Activated CD8-positive, alpha-beta memory T cell treated with anti-CD3 and anti-CD28 coated beads, Interleukin-2, amount 10 ng/mL, durations not matched to agents 7 days and 5 days (primary cell): ENCODE measurements around the gene ABR. TPM values are rescaled to one million over a fixed set of nuclear protein-coding genes. Genes with fewer than 3 reads are reported as not detected.
A peak's percentile ranks its signal among the peaks of the same experiment; 100 is the strongest.
"Not testable (repeated sequence)": the region's sequence is repeated elsewhere in the genome, so short reads cannot be mapped to it uniquely, and the experiment has no call there.

Experiments
- ATAC-seq: fragments of 150-1000 bp; cut with Tn5 transposase; one replicate; pipeline ENCODE4 v1.10.0; 2021; ENCODE audit warnings: moderate library complexity
- CTCF ChIA-PET: fragments of 350-600 bp; sonication (Branson Sonifier 250); formaldehyde crosslinking; loops from one replicate; lab custom pipeline; 2021; ENCODE audit warnings: antibody characterized with exemption; lab: Charles Lee
- DNase-seq: peaks from one replicate; pipeline ENCODE4 v3.0.0-alpha.2; 2020
- H3K27ac Mint-ChIP-seq: one replicate; pipeline ENCODE4 v1.8.0; 2021; ENCODE audit warnings: mild to moderate bottlenecking, mixed read lengths
- H3K27me3 Mint-ChIP-seq: one replicate; pipeline ENCODE4 v1.8.0; 2021; ENCODE audit warnings: mixed read lengths
- H3K36me3 Mint-ChIP-seq: one replicate; pipeline ENCODE4 v1.8.0; 2021; ENCODE audit warnings: mild to moderate bottlenecking, mixed read lengths
- H3K4me1 Mint-ChIP-seq: one replicate; pipeline ENCODE4 v1.8.0; 2021; ENCODE audit warnings: mixed read lengths
- H3K4me3 Mint-ChIP-seq: one replicate; pipeline ENCODE4 v1.8.0; 2021; ENCODE audit warnings: mild to moderate bottlenecking, moderate library complexity, mixed read lengths
- H3K9me3 Mint-ChIP-seq: one replicate; pipeline ENCODE4 v1.8.0; 2022; ENCODE audit warnings: low read depth, mixed read lengths
- total RNA-seq, 2 experiments: library from RNA; stranded (reverse); gene quantifications; one replicate each; pipeline ENCODE4 v1.2.3, GENCODE V29; 2021

Gene ABR
- total RNA-seq, 2 experiments from 2014 or later = 83.2 to 145 TPM

DNA sequence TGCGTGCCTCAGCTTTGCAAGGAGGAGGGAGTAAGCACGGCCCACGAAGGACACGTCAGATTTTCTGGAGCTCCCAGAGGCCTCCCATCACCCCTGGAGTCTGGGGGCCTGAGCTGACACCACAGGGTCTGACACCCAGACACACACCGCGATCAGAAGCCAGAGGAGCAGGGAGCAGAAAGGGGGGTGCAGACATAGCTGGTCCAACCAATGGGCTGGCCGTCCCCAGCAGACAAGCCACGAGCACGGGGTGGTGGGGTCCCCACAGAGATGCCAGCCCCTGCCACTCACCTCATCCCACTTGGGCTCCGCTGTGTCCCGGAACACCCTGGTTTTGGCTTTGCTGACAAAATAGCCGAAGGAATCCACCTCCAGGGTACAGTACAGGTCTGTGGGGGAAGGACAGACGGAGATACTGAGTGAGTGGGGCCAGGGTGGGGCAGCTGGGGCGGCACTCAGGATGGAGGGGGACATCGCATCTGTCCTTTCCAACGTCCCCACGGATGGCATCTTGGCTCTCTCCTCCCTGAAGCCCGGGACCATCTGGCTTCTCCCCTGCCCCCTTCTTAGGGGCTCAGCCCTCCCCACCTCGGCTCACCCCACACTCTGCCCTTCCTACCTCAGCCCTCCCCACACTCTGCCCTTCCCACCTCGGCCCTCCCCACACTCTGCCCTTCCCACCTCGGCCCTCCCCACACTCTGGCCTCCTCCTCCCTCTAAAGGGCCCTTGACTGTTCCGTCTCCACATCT lies 129.4 kb downstream of the ABR start:
- no peak overlapping the region for H3K4me3 Mint-ChIP-seq
- CTCF ChIA-PET = no interaction called here
- H3K9me3 Mint-ChIP-seq = no peaks in the 10 kb centered on the region
- H3K27me3 Mint-ChIP-seq = no peaks in the 10 kb centered on the region
- peaks cover 2% of the 10 kb centered on the region for H3K4me1 Mint-ChIP-seq
- ATAC-seq (no peak), DNase-seq (no peak)
- peaks cover 2% of the 10 kb centered on the region for H3K36me3 Mint-ChIP-seq
- H3K27ac Mint-ChIP-seq = peak overlapping the region; percentile 9

DNA sequence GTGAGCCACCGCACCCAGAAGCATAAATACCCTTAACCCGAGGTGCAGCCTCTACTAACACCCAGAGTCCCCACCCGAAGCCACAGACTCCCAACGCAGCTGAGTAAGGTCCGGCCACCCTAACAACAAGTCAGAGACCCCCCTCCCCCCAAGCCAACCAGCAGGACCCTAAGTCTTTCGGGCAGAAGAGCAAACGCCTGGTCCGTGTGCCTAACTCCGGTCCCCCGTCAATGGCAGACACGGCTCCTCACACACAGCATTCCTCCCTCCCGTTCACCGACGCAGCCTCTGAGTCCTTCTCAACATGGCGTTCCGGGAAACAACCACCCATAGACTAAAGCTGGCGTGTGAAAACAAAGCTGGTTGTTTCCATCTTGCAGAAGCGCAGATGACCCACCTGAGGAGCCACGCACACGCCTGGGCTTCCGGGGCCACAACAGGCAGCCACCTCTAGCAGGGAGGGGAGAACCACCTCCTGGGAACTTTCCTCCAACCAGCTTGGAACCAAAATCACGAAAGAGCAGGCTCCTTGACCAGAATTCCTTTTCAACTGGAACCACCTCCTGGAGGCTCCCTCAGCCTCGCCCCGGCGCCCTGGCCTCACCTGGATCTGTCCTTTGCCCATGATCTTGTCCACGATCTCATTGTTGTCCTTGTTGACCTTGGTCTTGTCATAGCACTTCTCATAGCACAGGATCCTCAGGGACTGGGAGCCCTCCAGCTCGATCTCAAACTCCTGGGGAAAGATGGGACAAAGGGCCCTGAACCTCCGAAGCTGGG lies 130.1 kb downstream of the ABR start:
- H3K27ac Mint-ChIP-seq = no peak overlapping the region

GRCh38 chr17:1048516-1049115 lies 131.2 kb downstream of the ABR start:
- ATAC-seq, H3K27me3 Mint-ChIP-seq, H3K27ac Mint-ChIP-seq, H3K36me3 Mint-ChIP-seq, DNase-seq, H3K9me3 Mint-ChIP-seq, H3K4me3 Mint-ChIP-seq, H3K4me1 Mint-ChIP-seq: not testable (repeated sequence)
- CTCF ChIA-PET = interaction anchor here (2.2 kb wide), 1 partner anchor 10 kb away, joined by 9 read pairs; no protein-coding TSS in a partner anchor

More for the DNA sequence above, 130.1 kb downstream of the ABR start:
- ATAC-seq = no peak
- Mint-ChIP-seq H3K4me3 (no peak overlapping the region), H3K9me3 (no peaks in the 10 kb centered on the region), H3K27me3 (no peaks in the 10 kb centered on the region), H3K36me3 (peaks cover 2% of the 10 kb centered on the region), H3K4me1 (peaks cover 2% of the 10 kb centered on the region)
- CTCF ChIA-PET = no interaction called here
- no peak for DNase-seq

DNA sequence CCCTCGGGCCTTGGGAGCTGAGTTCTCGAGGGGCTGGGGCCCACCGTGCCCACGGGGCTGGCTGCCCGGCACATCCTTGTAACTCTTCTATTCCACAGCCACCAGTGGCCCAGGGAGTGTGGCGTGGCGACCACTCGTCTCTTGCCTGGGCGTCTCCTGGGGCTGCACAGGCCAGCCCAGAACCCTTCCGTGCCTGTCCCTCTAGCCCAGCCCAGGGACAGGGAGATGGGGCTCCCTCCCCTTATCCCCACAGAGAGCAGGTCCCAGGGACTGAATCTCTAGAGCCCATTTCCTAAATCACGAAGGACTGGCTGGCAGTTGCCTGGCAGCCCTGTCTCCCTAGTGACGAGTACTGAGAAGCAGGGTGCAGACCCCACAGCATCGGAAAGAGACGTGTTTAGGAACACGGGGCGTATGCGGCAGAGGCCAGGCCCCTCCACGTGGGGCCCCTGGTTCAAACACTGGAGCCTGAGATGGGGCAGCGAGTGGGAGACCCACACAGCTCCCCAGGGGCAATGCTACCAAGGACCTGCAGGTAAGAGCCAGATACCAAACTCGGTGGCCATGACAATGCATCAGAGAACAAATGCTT lies 131.8 kb downstream of the ABR start:
- CTCF ChIA-PET = interaction anchor here (0.6 to 2.2 kb wide), 2 partner anchors 11 to 277 kb away, joined by 7 to 9 read pairs; no protein-coding TSS in a partner anchor
- H3K4me1 Mint-ChIP-seq = peaks cover 2% of the 10 kb centered on the region
- peaks cover 2% of the 10 kb centered on the region for H3K36me3 Mint-ChIP-seq
- no peak for DNase-seq
- no peak overlapping the region for H3K27ac Mint-ChIP-seq
- no peaks in the 10 kb centered on the region for H3K9me3 Mint-ChIP-seq
- no peak overlapping the region for H3K4me3 Mint-ChIP-seq
- no peak for ATAC-seq
- no peaks in the 10 kb centered on the region for H3K27me3 Mint-ChIP-seq

GRCh38 chr17:1047177-1047878 lies 132.5 kb downstream of the ABR start:
- H3K4me3 Mint-ChIP-seq = no peak overlapping the region
- peaks cover 2% of the 10 kb centered on the region for H3K9me3 Mint-ChIP-seq
- H3K27ac Mint-ChIP-seq = no peak overlapping the region
- CTCF ChIA-PET = interaction anchor here (2.2 kb wide), 1 partner anchor 11 kb away, joined by 9 read pairs; no protein-coding TSS in a partner anchor
- DNase-seq (no peak), ATAC-seq (no peak)
- no peaks in the 10 kb centered on the region for H3K27me3 Mint-ChIP-seq
- peaks cover 2% of the 10 kb centered on the region for H3K4me1 Mint-ChIP-seq
- H3K36me3 Mint-ChIP-seq = peaks cover 8% of the 10 kb centered on the region

DNA sequence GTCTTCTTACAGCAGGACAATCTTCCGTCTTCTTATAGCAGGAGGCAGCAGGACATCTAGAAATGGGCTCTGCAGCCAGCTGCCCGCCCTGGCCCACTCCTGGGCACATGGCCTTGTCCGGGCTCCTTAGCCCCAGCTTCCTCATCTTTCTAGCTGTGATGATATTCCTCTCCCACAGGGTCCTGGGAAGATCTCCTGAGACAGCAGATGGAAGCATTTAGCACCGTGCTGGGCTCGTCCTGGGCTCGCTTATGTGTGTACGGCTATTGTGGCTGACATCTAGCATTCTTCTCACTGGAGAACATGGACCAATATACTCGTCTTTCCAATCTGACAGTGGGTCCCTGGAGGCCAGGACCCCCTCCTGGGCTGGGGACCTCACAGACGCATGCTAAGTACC lies 134.3 kb downstream of the ABR start:
- Mint-ChIP-seq H3K27ac (no peak overlapping the region), H3K4me1 (no peaks in the 10 kb centered on the region), H3K27me3 (no peaks in the 10 kb centered on the region), H3K4me3 (no peak overlapping the region), H3K9me3 (peaks cover 2% of the 10 kb centered on the region), H3K36me3 (peaks cover 10% of the 10 kb centered on the region)
- ATAC-seq (no peak), DNase-seq (no peak)
- CTCF ChIA-PET = no interaction called here

- not testable (repeated sequence) for H3K27me3 Mint-ChIP-seq, H3K4me1 Mint-ChIP-seq, H3K36me3 Mint-ChIP-seq, H3K4me3 Mint-ChIP-seq, H3K27ac Mint-ChIP-seq, ATAC-seq, DNase-seq, H3K9me3 Mint-ChIP-seq
- CTCF ChIA-PET = interaction anchor here (0.5 to 1.9 kb wide), 4 partner anchors 10 to 62 kb away, joined by 3 to 7 read pairs (median 5); no protein-coding TSS in a partner anchor
These were observed 135.3 kb downstream of the ABR start for GRCh38 chr17:1044387-1045009.

DNA sequence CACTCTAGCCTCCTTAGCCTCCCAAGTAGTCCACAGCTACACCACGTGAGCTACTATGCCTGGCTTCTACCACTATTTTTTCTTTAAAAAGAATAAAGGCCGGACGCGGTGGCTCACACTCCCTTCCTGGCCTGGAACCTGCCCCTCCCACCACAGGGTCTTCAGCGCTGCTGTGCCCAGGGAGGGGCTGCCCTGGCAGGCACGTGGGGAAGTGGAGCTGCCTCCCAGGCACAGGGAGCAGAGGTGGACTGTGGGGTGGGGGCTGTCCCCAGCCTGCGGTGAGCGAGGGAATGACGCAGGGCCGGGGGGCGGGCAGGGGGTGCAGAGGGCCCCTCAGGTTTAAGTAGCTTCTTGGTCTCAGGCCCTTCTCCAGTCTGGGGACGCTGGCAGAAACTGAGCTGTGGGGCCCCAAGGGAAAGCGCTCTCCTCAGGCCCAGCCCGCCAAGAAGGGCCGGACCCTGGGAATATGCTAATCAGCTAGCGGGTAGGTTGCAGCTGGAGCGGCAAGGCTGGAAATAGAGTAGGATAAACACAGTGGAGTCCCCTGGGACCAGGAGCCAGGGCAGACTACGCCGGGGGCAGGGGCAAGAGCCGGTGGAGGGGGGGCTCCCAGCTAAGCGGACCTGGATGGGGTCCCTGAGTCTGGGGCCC lies 136.1 kb downstream of the ABR start:
- ATAC-seq (no peak), DNase-seq (no peak)
- CTCF ChIA-PET = interaction anchor here (0.5 to 1.9 kb wide), 4 partner anchors 10 to 63 kb away, joined by 3 to 7 read pairs (median 5); no protein-coding TSS in a partner anchor
- Mint-ChIP-seq H3K27ac (no peak overlapping the region), H3K4me3 (no peak overlapping the region), H3K4me1 (no peaks in the 10 kb centered on the region), H3K27me3 (no peaks in the 10 kb centered on the region), H3K36me3 (peaks cover 8% of the 10 kb centered on the region), H3K9me3 (peaks cover 2% of the 10 kb centered on the region)

- Mint-ChIP-seq H3K27ac (no peak overlapping the region), H3K9me3 (peaks cover 2% of the 10 kb centered on the region), H3K4me3 (no peak overlapping the region), H3K36me3 (peaks cover 8% of the 10 kb centered on the region), H3K4me1 (no peaks in the 10 kb centered on the region), H3K27me3 (no peaks in the 10 kb centered on the region)
- ATAC-seq (no peak), DNase-seq (no peak)
- CTCF ChIA-PET = interaction anchor here (1.7 to 1.9 kb wide), 2 partner anchors 14 to 15 kb away, joined by 4 to 6 read pairs; no protein-coding TSS in a partner anchor
These were observed 137.3 kb downstream of the ABR start for GRCh38 chr17:1042486-1042885.

GRCh38 chr17:1041746-1042145 lies 138.0 kb downstream of the ABR start:
- Mint-ChIP-seq H3K9me3 (peaks cover 2% of the 10 kb centered on the region), H3K4me1 (no peaks in the 10 kb centered on the region), H3K36me3 (peaks cover 9% of the 10 kb centered on the region), H3K27ac (no peak overlapping the region), H3K27me3 (no peaks in the 10 kb centered on the region), H3K4me3 (no peak overlapping the region)
- DNase-seq (no peak), ATAC-seq (no peak)
- CTCF ChIA-PET = interaction anchor here (0.8 to 1.7 kb wide), 2 partner anchors 15 to 74 kb away, joined by 3 to 4 read pairs; no protein-coding TSS in a partner anchor

- Mint-ChIP-seq H3K27me3 (no peaks in the 10 kb centered on the region), H3K4me1 (no peaks in the 10 kb centered on the region), H3K36me3 (peaks cover 9% of the 10 kb centered on the region), H3K9me3 (peaks cover 2% of the 10 kb centered on the region), H3K4me3 (no peak overlapping the region), H3K27ac (no peak overlapping the region)
- DNase-seq (no peak), ATAC-seq (no peak)
- CTCF ChIA-PET = interaction anchor here (1.2 kb wide), 1 partner anchor 18 kb away, joined by 3 read pairs; no protein-coding TSS in a partner anchor
These were observed 139.6 kb downstream of the ABR start for GRCh38 chr17:1040216-1040600.
